A172 (cell line): ENCODE measurements around the gene SAPCD1. TPM values are rescaled to one million over a fixed set of nuclear protein-coding genes. Genes with fewer than 3 reads are reported as not detected.
"Not testable (repeated sequence)": the region's sequence is repeated elsewhere in the genome, so short reads cannot be mapped to it uniquely, and the experiment has no call there.

Experiments
- DNase-seq: peaks from one replicate; pipeline ENCODE4 v3.0.0-alpha.2; 2015; ENCODE audit warnings: low spot score
- total RNA-seq: library from RNA; depleted of rRNA; stranded (reverse); fragments of >200 nt; shearing (Covaris generic); gene quantifications from 2 replicates; pipeline ENCODE4 v1.2.3, GENCODE V29; 2014; rRNA removed

Gene SAPCD1
- total RNA-seq, 1 experiment from 2014 or later: 1.1 TPM

DNA sequence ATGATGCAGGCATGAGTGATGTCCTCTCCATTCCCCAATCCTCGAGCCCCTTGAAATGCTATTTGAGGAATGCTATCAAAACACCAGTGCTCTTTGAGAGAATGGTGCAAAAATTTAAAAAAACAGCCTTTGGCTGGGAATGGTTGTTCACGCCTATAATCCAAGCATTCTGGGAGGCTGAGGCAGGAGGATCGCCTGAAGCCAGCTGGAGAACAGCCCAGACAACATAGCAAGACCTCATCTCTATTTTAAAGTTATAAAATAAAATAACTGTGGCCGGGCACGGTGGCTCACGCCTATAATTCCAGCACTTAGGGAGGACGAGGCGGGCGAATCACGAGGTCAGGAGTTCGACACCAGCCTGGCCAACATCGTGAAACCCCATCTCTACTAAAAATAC is 37.3 kb downstream of the SAPCD1 start:
- DNase-seq: no peak

DNA sequence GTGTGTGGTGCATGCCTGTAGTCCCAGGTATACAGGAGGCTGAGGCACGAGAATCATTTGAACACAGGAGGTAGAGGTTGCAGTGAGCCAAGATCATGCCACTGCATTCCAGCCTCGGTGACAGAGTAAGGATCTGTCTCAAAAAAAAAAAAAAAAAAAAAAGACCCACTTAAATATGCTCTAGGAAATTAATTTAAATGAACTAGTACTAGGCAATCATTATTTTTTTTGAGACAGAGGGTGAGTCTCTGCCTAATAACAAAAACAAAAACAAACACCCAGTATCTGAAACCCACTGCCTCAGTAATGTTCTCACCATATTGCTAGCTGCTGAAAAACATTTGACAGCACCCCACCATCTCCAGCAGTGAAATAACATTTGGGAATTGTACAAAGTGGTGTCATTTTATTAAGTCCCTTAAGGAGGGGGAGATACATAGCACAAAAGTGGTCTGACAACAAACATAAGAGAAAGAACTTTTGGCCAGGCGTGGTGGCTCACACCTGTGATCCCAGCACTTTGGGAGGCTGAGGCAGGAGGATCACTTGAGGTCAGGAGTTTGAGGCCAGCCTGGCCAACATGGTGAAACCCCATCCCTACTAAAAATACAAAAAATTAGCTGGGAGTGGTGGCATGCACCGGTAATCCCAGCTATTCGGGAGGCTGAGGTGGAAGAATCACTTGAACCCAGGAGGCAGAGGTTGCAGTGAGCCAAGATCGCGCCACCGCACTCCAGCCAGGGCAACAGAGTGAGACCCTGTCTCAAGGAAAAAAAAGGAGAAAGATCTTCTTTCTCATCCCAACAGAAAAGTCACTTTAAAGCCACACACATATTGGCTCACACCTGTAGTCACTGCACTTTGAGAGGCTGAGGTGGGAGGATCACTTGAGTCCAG is 38.8 kb downstream of the SAPCD1 start:
- DNase-seq: not testable (repeated sequence)

GRCh38 chr6:31805939-31806469 is 43.5 kb downstream of the SAPCD1 start:
- DNase-seq: no peak

GRCh38 chr6:31806470-31807272 is 44.2 kb downstream of the SAPCD1 start, which contains the start of gene LSM2:
LSM2 (minus strand) TSS chr6:31806966; CDS start chr6:31806757, 209 bp downstream.
- DNase-seq: peak; percentile 98

DNA sequence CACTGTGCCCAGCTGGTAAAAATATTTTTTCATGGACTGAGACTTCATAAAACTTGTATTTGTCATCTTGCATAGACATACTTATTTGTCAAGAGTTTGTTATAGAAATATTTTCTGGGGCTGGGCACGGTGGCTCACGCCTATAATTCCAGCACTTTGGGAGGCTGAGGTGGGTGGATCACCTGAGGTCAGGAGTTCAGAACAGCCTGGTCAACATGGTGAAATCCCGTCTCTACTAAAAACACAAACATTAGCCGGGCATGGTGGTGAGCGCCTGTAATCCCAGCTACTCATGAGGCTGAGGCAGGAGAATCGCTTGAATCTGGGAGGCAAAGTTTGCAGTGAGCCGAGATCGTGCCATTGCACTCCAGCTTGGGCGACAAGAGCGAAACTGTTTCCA is 46.1 kb downstream of the SAPCD1 start:
- not testable (repeated sequence) for DNase-seq

- no peak for DNase-seq
These were observed 49.2 kb downstream of the SAPCD1 start for GRCh38 chr6:31811645-31812044.

DNA sequence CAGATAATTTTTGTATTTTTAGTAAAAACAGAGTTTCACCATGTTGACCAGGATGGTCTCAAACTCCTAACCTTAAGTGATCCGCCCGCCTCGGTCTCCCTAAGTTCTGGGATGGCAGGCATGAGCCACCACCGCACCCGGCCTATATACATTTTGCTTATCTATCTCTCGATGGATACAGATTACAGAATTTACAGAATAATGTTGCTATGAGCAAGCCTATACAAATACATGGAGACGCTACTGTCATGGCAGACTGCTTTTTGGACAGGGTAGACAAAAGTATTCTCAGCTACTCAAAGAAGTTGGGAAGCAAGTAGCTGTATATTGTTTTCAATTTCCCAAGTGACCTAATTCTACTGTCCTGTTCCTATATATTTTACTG is 51.0 kb downstream of the SAPCD1 start:
- no peak for DNase-seq

Other genes starting within 250 kb of the SAPCD1 start
- gene MCCD1, start 233.7 kb upstream of the SAPCD1 start, total RNA-seq: not detected in 2 replicates
- 317 and 405 TPM in 2 replicates for gene DDX39B, start 220.7 kb upstream of the SAPCD1 start, total RNA-seq
- 1.4 and 2.3 TPM in 2 replicates for gene ATP6V1G2, start 216.0 kb upstream of the SAPCD1 start, total RNA-seq
- gene NFKBIL1, start 215.0 kb upstream of the SAPCD1 start, total RNA-seq: 21.1 and 22.0 TPM in 2 replicates
- gene LTA, start 190.4 kb upstream of the SAPCD1 start, total RNA-seq: not detected in 2 replicates
- gene TNF, start 187.1 kb upstream of the SAPCD1 start, total RNA-seq: not detected in 2 replicates
- not detected in 2 replicates for gene LTB, start 180.2 kb upstream of the SAPCD1 start, total RNA-seq
- gene LST1, start 176.4 kb upstream of the SAPCD1 start, total RNA-seq: not detected in 2 replicates
- gene NCR3, start 169.7 kb upstream of the SAPCD1 start, total RNA-seq: not detected in 2 replicates
- not detected in 2 replicates for gene AIF1, start 147.4 kb upstream of the SAPCD1 start, total RNA-seq
- gene PRRC2A, start 141.9 kb upstream of the SAPCD1 start, total RNA-seq: 46.7 and 55.9 TPM in 2 replicates
- 176 and 186 TPM in 2 replicates for gene BAG6, start 110.0 kb upstream of the SAPCD1 start, total RNA-seq
- gene APOM, start 106.8 kb upstream of the SAPCD1 start, total RNA-seq: 2.0 and 4.2 TPM in 2 replicates
- gene C6orf47, start 101.9 kb upstream of the SAPCD1 start, total RNA-seq: 15.9 and 22.0 TPM in 2 replicates
- 9.5 and 13.2 TPM in 2 replicates for gene GPANK1, start 97.7 kb upstream of the SAPCD1 start, total RNA-seq
- gene CSNK2B, start 96.6 kb upstream of the SAPCD1 start, total RNA-seq: 263 and 282 TPM in 2 replicates
- gene LY6G5B, start 92.7 kb upstream of the SAPCD1 start, total RNA-seq: 1.2 and 2.0 TPM in 2 replicates
- not detected in 2 replicates for gene LY6G5C, start 81.6 kb upstream of the SAPCD1 start, total RNA-seq
- 38.5 and 40.9 TPM in 2 replicates for gene ABHD16A, start 59.3 kb upstream of the SAPCD1 start, total RNA-seq
- not detected in 2 replicates for gene LY6G6F, start 55.8 kb upstream of the SAPCD1 start, total RNA-seq
- not detected in 2 replicates for gene LY6G6D, start 47.3 kb upstream of the SAPCD1 start, total RNA-seq
- gene LY6G6C, start 40.9 kb upstream of the SAPCD1 start, total RNA-seq: not detected in 2 replicates
- not detected in 2 replicates for gene MPIG6B, start 39.3 kb upstream of the SAPCD1 start, total RNA-seq
- 134 and 166 TPM in 2 replicates for gene DDAH2, start 33.4 kb upstream of the SAPCD1 start, total RNA-seq
- 927 and 1,153 TPM in 2 replicates for gene CLIC1, start 26.1 kb upstream of the SAPCD1 start, total RNA-seq
- gene MSH5, start 22.7 kb upstream of the SAPCD1 start, total RNA-seq: 3.2 and 6.1 TPM in 2 replicates
- gene VWA7, start 14.7 kb downstream of the SAPCD1 start, total RNA-seq: 0.60 and 3.2 TPM in 2 replicates
- gene VARS1, start 33.1 kb downstream of the SAPCD1 start, total RNA-seq: 56.0 and 58.8 TPM in 2 replicates
- gene LSM2, start 44.3 kb downstream of the SAPCD1 start, total RNA-seq: 80.4 and 88.0 TPM in 2 replicates
- gene HSPA1L, start 52.6 kb downstream of the SAPCD1 start, total RNA-seq: 1.4 and 3.0 TPM in 2 replicates
- gene HSPA1A, start 52.9 kb downstream of the SAPCD1 start, total RNA-seq: 1.2 and 4.1 TPM in 2 replicates
- gene HSPA1B, start 65.1 kb downstream of the SAPCD1 start, total RNA-seq: 312 and 358 TPM in 2 replicates
- 101 and 107 TPM in 2 replicates for gene NEU1, start 100.2 kb downstream of the SAPCD1 start, total RNA-seq
- not detected in 2 replicates for gene SLC44A4, start 116.3 kb downstream of the SAPCD1 start, total RNA-seq
- gene EHMT2, start 135.0 kb downstream of the SAPCD1 start, total RNA-seq: 75.5 and 85.7 TPM in 2 replicates
- gene ZBTB12, start 139.4 kb downstream of the SAPCD1 start, total RNA-seq: 1.3 and 4.1 TPM in 2 replicates
- 0.69 TPM in 1 of 2 replicates, not detected in the other for gene C2, start 165.1 kb downstream of the SAPCD1 start, total RNA-seq
- gene CFB, start 183.4 kb downstream of the SAPCD1 start, total RNA-seq: 3.7 and 4.0 TPM in 2 replicates
- 92.1 and 117 TPM in 2 replicates for gene NELFE, start 196.3 kb downstream of the SAPCD1 start, total RNA-seq
- 26.0 and 29.9 TPM in 2 replicates for gene SKIC2, start 196.5 kb downstream of the SAPCD1 start, total RNA-seq
- gene DXO, start 209.5 kb downstream of the SAPCD1 start, total RNA-seq: 16.4 and 17.9 TPM in 2 replicates
- gene C4A, start 219.4 kb downstream of the SAPCD1 start, total RNA-seq: 1.2 and 1.6 TPM in 2 replicates